GM15510 (cell line): ENCODE results near the gene MN1.

Experiments used
- POLR2A ChIP-seq: IDR thresholded peaks from 3 replicates; pipeline ENCODE4 v1.6.1; 2011; ENCODE audit warnings: borderline replicate concordance; ENCODE audit not compliant: insufficient read length; ENCODE audit errors: extremely low read depth

Gene MN1

DNA sequence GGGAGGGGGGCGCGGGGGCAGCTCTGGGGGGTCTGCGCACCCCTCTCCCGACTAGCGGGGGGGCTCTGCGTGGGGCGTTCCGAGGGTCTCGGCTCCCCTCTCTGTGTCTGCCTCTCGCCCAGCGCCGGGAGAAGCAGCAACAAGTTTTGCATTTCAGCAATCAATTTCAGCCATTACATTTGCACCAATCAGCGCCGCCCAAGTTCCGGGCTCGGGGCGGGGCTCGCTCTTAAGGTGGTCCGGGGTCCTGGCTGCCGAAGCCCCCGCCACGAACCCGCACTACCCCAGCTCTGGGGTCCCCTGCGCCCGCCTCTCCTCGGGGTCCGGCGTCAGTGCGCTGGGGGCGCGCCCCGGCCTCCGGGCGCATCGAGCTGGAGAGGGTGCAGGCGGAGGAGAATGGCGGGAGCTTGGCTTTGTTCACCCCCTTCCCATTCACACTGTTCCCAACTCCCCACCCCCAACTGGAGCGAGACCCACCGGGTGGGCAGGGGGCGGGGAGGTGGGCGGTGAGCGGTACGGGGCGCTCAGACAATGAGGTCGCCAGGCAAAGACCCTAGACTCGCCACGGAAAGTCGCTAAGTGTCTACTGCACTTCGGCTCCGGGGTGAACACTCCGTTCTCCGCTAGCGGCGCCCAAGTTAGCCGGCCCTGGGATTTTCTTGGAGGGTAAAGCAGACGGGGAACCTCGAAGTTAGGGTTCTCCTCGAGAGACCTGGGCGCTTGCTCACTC, at the start of gene MN1:
MN1 (minus strand) TSS at position 141 of the 730 bp plus-strand sequence. CDS start 1,213 bp downstream, outside the sequence.
- no peak for TF ChIP-seq POLR2A

DNA sequence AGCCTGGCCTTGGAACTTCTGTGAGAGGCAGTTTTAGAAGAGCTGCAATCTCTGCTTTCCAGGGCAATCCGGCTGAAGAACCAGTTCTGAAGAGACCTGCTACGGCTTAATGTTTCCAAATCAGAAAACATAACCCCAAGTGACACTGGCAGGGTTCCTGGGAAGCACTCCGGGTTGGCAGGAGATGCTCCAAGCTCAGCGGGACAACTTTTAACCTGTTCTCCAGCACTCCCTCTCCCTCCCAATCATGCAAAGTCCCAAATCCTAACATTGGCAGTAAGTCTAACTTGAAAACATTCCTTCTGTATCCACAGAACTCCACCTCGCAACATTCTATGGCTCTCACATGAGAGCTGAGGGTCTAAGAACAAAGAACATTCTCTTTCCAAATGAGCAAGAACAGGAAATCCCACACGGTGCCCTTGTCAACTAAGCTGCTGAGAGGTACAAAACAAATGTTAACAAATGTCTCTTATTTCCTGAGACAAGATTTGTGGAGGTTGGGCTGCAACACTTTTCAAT, 48.5 kb upstream of the MN1 start:
- no peak for TF ChIP-seq POLR2A

DNA sequence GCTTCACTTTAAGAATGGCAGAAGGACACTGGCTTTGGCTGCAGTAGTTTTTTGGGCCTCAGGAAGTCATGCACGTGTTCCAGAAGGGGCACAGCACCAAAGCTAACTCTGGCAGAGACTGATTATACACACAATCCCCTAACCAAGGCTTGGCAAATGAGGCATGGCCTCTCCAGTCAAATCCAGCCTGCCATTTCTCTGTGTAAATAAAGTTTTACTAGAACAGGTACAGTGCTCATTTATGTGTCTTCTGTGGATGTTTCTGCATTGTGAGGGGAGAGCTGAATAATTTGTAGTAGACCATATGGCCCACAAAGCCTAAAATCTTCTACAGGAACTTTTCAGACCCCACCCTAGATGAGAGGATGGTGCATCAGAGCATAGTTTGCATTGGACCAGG, 46.4 kb upstream of the MN1 start:
- no peak for TF ChIP-seq POLR2A

GRCh38 chr22:27846910-27847309, 45.4 kb upstream of the MN1 start:
- no peak for TF ChIP-seq POLR2A

DNA sequence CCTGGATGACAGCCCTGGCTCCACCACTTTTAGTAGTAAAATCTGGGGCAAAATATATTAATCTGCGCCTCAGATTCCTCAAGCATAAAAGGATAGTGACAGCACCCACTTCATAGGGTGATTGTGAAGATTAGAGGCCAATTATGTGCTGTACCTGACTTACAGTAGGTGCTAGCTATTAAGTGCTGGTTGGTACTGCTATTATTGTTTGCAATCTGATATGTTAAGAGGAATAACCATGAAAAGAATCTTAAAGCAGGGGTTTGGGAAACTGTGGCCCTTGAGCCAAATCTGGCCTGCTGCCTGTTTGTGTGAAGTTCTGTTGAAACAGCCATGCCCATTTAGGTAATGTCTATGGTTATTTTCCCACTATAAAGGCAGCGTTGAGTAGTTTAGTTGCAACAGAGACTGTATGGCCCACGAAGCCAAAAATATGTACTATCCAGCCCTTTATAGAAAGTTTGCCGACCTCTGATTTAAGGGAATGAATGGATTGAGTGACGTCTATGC, 44.7 kb upstream of the MN1 start:
- TF ChIP-seq POLR2A, result no peak

DNA sequence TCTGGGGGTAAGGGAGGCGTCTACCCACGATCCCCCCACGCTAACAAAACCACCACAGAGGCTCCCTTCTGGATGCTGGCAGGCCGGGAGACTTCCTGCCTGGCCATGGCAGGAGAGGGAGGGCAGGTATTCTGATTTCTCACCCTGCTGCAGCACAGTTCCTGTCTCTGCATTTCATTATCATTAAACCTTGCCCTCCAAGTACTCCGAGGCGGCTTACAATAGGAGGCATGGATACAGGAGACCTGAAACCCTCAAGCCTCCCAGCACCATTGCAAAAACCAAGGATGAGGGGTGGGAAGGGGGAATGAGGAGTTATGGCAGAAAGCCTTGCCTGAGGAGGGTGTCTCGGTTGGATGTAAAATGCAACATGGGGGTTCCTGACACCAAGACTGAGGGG, 44.1 kb upstream of the MN1 start:
- no peak for TF ChIP-seq POLR2A

DNA sequence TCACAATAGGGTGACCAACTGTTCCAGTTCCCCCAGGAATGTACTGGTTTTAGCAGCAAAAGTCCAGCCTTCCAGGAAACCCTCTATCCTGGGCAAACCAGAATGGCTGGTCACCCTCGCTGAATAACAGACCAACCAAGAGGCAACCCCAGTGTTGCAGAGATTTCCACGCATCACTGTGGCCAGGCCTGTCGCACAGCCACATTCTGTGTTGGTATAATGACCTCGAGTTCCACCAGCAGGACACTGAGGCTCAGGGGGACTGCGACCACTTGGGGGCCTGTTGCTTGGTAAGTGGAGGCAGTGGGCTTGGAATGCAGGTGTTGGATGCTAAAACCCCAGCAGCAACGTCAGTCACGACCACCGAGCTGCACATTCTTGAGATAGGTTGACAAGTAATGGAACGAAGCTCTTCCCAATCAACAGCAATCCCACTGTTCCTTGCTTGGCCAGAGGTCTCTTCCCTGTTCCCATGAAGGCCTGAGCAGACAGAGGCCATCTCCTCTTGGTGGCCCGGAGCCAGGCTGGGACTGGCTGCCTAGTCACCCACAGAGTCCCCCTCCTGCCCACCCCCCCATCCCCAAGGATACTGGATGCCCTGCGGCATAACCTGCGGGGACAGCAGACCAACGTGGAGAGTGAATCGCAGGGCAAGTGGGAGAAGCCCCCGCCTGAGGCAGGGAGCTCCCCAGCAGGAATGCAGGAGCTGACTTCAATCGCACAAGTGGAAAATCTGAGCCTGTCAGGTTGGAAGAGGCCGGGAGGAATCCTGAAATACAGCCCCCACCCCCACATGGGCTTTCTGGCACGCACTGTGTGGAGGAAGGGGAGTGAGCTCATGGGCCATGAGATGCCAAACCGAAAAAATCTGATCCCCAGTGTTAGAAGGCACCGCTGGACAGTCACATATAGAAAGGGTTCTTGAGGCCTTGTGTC, 43.4 kb upstream of the MN1 start:
- TF ChIP-seq POLR2A, result no peak

- TF ChIP-seq POLR2A, result no peak
Observed at GRCh38 chr22:27844256-27844655, 42.7 kb upstream of the MN1 start.

DNA sequence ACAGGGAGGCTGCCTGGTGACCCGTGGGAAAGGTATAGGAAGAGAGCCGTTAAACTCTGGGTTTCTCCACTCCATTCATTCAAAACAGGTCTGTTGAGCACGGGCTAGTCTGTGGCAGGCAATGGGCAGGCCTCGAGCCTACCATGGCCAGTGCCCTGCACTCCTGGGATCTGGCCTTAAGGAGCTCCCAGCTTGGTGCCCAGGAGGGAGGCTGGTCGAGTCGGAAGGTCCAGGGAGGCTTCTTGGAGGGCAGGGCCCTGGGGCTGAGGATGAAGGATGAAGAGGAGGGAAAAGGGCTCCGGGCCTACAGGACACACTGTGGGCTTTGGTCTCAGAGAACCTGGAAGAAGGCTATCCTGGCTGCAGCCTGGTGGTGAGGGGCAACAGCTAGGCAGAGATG, 41.9 kb upstream of the MN1 start:
- TF ChIP-seq POLR2A, result no peak

DNA sequence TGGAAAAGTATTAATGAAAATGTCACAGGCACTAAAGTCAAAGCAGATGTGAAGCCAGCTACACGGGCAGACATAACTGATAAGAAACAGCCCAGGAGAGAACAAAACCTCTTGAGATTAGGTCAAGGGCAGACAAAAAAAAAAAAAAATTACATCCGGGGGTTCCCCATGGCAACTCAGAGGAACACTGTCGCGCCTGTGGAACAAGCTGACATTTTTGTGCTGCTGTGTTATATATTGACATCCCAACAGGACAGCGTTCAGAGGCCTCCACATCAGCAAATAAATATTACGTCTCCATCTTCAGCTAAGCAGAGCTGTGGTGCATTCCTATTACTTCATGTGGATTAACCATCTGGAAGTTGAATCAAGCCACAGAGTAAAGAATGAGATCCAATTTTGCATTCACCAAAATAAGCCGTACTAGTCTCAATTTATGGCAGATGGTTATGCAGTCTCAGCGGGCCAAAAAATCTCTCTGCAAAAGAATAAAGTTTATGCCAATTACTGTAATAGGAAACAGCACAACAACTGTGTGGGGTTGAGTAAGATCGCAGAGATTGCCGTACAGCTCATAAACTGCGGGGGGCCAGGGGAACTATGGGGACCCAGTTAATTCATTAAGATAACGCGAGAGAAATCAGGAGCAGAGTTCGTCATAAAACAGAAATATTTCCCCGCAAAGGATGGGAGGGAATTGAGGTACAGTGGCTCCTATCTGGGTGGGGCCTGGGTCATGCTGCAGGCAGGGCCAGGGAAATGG, 41.3 kb upstream of the MN1 start:
- no peak for TF ChIP-seq POLR2A

DNA sequence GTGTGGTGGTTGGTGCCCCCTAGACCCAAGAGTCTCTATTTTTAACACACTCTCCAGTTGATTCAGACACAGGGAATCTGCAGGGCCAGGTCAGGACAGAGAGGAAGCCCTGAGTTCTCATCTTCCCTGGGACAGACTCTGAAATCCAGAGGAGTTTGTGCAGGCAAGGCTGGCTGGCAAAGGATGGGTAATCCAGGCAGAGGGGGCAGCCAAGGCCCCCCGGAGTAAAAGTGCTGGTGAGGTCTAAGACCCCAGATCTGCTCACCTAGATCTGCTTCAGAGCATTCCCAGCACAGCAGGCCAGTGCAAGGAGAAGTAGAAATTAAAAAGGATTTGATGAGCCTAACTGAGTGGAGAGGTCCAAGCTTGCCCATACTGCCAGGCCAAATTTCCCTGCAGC, 40.6 kb upstream of the MN1 start:
- no peak for TF ChIP-seq POLR2A

DNA sequence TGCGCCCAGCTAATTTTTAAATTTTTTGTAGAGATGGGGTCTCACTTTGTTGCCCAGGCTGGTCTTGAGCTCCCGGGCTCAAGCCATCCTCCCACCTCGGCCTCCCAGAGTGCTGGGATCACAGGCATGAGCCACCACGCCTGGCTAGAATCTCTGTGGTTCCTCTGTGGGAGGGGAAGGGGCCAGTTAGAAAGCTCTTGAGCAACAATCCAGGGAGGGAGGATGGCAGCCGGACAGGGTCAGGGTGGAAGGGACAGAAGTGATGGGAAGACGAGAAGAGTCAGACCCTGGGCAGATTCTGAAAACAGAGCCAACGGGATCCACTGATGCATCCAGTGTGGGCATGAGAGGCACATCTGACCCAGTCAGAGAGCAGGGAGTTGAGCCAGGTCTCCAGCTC, 38.9 kb upstream of the MN1 start:
- no peak for TF ChIP-seq POLR2A

DNA sequence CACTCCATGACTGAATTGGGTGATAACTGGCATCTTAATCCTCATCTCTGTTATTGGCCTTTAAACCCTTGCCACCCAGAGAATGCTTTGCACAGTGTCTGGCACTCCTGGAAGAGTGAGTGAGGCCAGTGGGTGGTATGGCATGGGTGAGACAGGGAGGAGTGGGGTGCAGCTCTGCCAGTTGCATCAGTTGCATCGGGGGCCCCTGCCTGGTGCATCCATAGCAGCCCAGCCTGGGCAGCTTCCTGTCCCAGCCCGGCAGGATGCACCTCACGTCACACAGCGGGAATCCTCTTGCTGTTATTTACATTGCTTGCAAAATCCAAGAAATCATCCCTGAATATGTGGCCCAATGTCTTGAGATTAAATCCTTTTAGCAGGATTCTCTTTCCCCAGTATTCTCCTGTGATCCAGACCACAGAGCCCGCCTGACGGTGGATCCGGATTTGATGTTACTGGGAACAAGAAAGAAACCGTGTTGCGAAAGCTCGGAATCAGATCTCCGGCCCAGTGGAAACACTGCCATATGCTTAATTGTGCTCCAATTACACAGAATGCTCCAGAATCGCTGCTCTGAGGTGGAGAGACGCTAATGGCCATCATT, 37.6 kb upstream of the MN1 start:
- TF ChIP-seq POLR2A, result no peak

DNA sequence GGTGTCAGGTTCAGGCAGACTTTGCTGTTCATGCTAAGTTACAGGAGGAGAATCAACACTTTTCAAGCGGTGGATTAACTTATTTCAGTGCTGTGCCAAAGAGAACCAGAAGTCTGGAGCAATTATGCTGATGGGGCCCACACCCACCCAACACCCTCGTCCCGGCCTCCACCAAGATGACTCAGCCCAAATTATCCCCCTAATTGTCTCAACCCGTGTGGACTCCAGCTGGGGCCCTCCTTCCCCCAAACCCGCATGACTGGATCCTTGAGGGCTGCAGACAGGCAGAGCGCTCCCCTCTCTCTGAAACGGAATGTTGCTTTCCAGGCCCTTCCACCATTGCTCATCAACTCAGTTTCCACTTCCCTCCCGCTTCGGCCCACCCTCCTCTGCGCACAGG, 34.6 kb upstream of the MN1 start:
- TF ChIP-seq POLR2A, result no peak
